ENCODE data around the gene PROSER3.
"Not testable (repeated sequence)": the region's sequence is repeated elsewhere in the genome, so short reads cannot be mapped to it uniquely, and the experiment has no call there.

The PROSER3 gene

DNA sequence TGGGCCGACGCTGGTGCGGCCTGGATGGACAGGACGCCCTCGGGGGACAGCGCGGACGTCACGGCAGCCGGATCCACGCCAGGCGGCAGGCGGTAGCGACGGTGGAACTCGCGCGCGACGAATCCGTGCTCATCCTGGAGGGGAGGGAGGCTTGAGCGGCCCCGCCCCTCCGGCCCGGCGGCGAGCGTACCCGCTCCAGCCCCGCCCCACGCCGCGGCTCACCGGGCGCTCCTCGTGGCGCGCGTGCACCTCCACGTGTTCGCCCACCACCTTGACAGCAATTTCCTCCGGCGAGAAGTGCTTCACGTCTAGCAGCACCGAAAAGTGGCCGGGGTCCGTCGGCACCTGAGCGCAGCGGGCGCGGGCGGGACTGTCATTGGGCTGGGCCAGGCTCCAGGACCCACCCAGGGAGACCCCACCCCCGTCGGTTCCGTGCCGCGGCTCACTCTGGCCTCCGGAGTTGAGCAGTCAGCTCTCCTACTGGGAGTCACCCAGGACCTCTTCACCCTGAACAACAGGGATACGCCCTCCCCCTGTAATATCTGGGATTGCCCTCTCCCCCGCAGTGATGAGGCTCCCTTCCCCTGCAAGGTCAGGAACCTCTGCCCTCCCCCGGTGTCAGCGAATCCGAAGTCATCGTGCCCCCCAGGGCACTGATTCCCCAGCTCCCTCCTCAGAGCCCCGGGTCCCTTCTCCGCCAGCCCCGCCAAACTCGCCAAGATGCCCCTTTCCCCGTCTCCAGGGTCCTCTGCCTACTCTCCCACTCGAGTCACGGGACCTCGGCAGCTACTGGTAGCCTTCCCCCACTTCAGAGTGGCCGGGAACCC lies 2.2 kb upstream of the PROSER3 start:
- no peak for DNase-seq

DNA sequence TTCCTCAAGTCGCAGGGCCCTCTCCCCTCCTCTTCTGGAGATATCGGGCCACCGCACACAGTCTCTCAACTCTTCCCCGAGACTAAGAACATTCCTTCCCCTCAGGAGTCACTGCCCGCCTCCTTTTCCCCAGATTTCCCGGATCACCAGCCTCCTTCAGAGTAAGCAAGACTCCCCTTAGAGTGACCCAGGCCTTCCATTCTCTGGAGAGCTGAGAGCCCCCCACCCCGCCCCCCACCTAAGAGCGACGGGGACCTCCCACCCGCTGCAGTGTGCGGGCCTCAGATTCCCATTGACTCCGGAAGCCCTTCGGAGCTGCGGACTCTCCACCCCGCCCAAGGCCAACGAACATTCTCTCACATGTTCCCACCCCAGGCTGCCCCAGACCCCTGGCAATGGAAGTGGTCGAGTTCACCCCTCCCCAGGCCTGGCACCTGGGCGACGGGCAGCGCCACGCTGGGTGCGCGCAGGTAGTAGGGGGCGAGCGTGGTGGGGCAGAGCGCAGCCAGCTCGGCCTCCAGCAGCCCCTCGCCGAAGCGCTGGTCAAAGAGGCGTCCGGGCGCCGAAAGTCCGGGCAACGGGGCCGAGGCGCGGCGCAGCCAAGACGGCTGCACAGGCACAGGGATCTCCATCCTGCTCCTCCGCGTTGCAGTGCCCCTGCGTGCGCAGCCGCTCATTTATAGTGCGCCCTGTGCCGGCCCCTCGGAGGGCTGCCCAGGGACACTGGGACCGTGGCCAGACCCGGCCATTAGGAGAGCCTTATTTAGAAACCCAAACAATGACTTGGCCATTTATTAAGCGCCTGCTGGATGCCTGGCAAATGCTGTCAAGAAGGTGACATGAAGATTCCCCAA lies 1.4 kb upstream of the PROSER3 start, which contains the start of gene HSPB6:
TSS of gene HSPB6 (minus strand) at position 653 of the 854 bp plus-strand sequence. CDS start at position 632, 21 bp downstream.
- no peak for DNase-seq

DNA sequence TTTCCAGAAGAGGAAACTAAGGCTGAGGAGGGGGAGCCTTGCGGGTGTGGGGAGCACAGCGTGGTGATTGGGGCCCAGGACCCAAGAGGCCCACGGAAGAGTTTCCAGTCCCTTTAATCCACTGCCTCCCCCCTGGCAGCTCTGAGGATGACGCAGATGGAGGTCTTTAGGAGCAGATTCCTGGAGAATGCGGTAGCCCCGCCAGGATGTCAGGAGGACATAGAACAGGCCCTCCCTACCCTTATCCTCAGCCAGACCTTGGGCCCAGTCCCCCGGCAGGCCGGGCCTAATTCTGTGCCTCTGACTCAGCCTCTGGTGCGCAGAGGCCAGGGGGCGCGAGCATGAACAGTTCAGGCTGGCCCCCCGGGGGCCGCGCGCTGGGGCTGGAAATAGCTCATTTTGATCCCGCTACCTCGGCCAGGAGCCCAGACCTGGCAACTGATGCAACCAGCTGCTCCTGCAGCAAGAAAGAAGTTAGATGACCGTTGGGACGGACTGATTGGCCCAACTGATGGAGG lies 686 bp upstream of the PROSER3 start:
- no peak for DNase-seq

DNA sequence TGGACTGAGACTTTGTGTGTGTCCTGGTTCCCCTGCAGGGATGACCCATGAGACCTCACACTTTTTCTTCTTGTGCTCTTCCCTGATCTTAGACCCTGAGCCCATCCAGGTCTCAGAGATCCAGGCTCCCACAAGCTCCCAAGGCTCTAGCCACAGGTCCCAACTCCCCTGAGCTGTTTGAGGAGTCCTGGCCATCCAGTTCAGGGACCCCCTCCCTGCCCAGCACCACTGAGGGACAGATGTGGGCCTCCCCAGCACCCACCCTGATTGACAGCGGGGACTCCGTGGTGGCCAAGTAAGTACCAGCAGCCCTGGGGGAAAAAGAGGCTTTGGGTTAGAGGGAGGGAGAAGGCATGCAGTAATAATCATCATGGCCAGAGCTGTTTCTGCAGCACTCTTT lies 1.7 kb downstream of the PROSER3 start:
- no peak for DNase-seq

DNA sequence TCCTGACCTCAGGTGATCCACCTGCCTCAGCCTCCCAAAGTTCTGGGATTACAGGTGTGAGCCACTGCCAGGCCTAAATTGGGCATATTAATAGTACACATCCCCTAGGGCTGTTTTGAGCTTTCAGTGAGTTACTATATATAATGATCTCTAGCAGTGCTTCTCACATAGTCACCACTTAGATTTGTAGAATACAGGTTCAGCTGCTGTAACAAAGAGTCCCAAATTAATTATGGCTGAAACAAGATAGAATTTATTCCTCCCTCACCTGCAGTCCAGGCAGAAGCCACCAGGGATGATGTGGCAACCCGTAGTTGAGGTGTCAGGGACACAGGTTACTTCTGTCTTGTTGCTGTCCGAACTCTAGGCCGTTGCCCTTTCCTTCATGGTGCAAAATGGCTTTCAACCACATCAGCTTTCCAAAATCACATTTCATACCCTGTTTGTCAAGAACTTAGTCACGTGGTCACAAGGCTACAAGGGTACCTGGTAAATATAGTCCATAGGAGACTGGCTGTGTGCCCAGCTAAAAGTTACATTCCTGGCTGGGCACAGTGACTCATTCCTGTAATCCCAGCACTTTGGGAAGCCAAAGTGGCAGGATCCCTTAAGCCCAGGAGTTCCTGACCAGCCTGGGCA lies 2.9 kb downstream of the PROSER3 start:
- DNase-seq: no peak

DNA sequence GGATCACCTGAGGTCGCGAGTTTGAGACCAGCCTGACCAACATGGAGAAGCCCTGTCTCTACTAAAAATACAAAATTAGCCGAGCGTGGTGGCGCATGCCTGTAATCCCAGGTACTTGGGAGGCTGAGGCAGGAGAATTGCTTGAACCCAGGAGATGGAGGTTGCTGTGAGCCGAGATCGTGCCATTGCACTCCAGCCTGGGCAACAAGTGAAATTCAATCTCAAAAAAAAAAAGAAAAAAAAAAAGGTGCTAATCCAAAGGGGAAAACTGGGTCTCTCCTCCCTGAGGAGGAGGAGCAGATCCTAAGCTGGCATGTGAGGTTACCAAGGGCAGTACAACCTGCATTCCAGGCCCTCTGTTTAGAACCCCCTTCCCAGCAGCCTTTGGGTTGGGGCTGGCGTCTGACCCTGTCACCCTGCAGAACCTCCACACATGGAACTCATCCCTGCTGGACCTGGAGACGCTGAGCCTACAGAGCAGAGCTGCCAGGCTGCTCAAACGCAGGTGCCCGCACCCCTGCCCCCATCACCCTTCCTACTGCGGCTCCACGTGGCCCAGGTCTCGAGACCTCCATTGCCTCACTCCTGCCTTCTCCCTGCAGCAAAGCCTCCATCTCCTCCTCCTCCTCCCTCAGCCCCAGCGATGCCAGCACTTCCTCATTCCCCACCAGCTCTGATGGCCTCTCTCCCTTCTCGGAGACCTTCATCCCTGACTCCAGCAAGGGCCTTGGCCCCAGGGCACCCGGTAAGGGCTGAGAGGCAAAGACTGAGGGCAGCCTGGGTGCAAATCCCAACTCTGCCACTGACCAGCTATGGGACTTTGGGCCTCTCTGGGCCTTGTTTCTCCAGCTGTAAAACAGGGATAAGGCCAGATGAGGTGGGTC lies 6.7 kb downstream of the PROSER3 start:
- DNase-seq: no peak

DNA sequence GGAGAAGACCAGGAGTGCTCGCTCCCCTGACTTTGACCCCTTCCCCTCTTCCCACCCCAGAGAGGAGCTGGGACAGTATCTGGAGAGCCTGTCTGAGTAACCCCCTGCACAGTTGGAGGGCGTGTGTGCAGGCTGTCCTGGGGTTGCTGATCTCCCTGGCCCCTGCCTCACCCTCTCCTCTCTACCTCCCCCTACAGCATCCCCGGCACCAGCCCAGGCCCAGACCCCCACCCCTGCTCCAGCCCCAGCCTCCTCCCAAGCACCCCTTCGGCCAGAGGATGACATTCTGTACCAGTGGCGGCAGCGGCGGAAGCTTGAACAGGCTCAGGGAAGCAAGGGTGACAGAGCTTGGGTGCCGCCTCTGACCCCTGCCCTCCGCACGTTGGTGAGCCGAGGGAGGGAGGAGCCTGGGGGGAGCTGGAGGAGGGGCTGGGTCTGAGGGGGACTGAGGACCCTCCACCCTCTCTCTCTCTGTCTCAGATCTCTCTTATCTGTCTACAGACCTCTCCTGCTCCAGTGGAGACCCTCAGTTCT lies 8.7 kb downstream of the PROSER3 start:
- DNase-seq: no peak

DNA sequence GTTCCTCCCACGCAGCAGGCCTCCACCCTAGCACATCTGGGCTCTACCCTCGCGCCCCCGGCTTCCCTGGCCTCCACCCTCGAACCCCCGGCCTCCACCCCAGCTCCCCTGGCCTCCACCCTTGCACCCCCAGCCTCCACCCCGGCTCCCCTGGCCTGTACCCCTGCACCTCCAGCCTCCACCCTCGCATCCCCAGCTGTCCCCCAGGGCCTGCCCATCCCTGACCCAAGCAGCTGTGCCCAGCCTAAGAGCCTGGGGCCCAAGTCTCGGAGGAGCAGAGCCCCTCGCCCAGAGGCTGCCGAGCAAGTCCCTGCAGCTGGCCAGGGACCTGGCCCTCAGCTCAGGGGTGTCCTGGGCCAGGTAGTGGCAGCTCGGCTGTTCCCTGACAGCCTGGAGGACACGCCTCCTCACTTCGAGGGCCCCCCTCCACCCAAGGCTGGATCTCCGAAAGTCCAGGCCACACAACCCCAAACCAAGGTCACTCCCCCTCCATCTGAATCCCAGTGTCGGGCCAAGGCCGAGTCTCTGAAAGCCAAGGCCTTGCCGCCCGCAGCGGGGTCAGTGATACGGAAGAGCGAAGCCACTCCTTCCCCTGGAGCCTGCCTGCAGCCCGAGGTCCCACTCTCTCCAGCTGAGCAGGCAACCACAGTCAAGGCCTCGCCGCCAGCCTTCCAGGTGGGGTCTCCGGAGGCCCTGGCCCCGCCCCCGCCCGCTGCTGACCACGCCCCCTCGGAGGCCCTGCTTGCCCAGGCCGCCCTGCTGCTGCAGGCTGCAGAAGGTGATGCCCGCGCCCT lies 9.5 kb downstream of the PROSER3 start:
- DNase-seq: no peak

DNA sequence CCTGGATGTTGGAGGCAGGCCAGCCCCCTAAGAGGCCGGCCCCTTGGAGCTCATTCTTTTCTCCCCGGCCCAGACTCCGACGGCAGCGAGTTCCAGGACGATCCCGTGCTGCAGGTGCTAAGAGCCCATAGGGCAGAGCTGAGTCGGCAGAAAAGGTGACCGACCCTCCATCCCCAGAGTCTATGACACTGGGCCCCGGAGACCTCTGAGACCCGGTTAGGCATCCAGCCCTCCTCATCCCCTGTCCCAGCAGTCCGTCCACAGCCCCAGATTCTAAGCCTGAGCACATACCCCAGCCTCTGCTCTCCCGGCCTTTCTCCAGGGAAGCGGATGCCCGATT lies 10.1 kb downstream of the PROSER3 start:
- no peak for DNase-seq

DNA sequence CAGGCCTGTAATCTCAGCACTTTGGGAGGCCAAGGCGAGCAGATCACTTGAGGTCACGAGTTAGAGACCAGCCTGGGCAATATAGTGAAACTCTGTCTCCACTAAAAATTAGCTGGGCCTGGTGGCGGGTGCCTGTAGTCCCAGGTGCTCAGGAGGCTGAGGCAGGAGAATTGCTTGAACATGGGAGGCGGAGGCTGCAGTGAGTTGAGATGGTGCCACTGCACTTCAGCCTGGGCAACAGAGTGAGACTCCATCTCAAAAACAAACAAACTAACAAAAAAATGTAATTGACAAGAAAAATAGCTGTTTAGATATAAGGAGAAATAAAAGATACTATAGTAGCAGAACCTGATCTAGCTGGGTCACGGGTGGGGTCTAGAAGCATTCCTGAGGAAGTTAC lies 14.4 kb downstream of the PROSER3 start:
- not testable (repeated sequence) for DNase-seq

DNA sequence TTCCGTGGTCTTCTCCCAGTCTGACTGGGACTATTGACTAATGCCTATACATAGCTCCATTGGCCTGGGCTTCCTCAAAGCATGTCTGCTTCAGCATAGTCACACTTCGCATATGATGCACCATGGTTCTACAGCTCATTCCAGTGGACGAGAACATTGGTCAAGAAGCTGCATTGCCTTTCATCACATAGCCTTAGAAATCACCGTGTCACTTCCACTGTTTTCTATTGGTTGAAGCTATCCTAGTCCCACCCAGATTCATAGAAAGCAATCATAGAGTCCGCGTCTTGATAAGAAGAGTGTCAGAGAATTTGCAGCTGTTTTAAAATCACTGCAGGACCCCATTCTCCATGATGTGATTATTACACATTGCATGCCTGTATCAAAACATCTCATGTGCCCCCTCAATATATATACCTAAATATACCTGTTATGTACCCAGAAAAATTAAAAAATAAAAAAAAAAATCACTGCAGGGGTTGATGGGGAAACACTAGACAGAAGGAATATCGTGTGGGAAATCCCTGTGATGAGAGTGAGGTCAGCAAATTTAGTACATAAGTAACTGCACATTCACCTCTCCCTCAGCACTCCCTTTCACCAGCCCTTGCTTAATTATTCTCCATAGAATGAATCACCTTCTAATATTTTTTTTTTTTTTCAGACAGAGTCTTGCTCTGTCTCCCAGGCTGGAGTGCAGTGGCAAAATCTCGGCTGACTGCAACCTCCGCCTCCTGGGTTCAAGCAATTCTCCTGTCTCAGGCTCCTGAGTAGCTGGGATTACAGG lies 15.2 kb downstream of the PROSER3 start:
- DNase-seq: no peak

DNA sequence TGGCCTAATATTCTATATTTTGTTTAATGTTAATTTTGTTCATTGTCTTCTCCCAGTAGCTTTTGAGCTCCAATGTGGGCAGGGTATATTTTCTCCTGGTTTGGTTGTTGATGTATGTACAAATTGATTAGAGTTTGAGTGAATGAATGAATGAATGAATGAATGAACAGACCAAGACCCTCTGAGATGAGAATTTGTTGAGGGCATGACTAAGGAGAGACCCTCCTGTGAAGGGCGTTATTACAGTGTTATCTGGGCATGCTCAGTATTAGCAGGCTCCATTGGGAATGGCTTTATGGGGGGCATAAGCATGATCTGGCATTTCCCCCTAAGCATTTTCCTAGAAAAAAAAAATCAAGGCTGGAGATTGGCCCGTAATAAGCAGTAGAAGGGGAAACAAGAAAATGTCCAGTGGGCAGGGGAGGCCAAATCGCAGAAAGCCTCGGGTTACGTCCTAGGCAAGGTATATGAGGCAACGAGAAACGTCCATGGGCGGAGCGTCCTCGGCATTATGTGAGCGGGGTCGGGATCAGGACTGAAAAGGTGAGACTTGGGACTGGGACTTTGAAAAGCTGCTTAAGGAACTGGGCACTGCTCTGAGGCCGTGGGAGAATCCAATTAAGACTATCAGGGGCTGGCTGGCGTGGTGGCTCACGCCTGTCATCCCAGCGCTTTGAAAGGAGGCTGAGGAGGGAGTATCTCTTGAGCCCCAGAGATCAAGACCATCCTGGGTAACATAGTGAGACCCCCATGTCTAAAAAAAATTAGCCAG lies 16.5 kb downstream of the PROSER3 start:
- no peak for DNase-seq

DNA sequence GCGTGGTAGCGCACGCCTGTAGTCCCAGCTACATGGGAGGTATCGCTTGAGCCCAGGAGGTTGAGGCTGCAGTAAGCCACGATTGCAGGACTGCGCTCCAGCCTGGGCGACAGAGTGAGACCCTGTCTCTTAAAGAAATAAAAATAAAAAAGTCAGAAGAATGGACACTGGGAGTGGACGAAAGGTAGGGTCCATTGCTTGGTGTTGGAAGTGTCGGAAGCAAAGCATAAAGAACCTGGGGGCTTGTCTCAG lies 17.0 kb downstream of the PROSER3 start:
- DNase-seq: no peak

DNA sequence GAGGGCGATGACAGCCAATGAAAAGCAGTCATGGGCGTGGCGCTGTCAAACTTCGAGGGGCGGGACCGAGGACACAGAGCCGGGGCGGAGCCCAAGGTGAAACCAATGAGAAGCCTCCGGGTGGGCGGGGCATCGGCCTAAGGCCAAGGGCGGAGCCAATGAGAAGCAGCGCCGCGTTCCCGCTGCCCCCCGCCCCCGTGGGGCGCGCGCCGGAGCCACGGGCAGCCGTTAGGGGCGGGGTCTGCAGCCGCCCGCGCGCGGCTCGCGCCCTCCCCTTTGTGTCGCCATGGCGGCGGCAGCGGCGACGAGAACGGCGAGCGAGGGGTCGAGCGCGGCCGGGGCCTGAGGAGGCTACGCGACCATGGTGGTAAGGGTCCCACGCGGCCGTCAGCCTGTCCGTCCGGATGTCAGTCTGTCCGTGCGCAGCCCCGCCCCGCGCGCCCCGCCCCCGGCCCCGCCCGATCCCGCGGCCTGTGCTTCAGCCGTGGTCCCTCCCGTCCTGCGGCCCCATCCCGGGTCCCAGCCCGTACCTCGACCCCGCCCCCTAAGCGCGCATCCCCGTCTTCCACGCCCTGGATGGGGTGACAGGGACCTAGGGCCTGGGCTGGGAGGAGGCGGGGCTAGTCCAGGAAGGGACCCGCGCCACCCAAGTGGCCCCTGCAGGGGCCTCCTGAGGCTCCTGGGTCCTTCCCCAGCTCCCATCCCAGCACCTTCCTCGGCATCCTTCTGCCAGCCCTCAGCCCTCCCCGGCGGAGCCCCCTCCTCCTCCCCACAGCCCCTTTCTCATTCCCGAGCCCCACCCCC lies 17.5 kb downstream of the PROSER3 start, which contains the start of gene ARHGAP33:
TSS of gene ARHGAP33 (plus strand) at position 267 of the 804 bp plus-strand sequence. CDS start at position 362, 95 bp downstream.
- peak; percentile 99 for DNase-seq

DNA sequence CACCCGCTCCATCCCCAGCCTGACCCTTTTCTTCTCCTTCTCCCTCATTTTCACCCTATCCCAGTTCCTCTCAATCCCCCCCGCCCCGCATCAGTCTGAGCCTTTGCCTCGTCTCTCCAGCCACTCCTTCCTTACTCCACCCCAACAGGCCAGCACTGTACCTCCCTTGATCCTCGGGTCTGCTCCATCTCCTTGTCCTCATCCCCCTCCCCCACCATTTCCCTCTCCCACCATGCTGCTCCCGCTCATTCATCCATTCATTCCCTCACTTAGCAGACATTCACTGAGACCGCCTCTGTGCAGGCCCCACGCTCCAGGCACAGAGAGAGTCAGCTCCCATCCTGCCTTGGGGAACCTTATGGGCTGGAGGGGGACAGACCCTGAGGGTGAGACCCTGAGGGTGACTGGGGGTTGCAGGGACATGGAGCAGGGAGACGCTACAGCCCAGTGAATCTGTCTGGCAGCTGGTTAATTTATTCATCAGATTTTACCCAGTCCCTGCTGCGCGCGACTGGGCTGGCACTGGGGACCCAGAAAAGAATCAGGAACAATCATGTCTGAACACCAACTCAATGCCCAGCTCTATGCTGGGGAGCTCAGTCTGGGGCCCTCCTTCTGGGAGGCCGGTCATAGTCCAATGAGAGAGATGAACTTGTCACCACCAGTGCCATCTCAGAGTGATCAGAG lies 18.3 kb downstream of the PROSER3 start:
- no peak for DNase-seq

DNA sequence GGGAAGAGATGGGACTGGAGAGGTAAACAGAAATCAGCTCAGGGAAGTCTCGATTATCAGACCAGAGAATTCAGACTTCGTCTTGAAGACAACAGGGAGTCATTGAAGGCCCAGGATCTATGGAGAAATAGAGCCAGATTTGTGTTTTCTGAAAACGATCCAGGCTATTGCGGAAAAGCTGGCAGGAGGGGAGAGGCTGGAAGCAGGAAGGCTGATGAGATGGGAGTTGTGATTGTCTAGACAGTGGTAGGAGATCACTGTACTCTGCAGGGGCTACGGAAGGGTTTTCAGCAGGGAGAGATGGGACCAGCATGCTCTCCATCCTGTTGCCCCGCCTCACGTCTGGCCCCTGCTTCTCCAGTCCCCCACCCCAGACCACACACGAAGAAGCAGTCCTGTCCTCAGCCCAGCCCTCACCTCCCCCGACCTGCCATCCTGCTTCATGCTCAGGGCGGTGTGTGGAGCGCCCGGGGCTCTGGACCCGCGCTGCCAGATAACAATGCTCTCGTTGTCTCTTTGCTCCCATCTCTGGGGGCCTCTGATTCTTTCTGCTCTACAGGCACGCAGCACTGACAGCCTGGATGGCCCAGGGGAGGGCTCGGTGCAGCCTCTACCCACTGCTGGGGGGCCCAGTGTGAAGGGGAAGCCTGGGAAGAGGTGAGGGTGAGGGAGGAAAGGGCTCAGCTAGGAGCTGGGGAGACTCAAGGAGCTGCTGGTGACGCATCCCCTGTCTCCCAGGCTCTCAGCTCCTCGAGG lies 19.3 kb downstream of the PROSER3 start:
- no peak for DNase-seq

DNA sequence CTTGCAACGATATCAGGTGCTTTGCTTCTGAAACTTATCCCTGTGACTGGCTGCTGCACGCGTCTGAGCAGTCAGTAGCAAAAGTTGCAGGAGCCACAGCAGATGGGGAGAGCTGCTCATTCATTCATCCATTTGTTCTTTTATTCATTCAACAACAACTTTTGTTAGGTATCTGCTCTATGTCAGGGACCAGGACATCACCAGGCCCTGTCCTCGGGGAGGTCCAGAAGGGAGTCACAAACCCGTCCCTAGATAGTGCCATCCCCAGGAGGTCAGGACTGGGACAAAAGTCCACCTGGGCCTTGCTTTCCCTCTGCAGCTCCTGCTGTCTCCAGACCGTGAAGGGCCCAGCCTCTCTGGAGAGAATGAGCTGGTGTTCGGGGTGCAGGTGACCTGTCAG lies 20.0 kb downstream of the PROSER3 start:
- DNase-seq: no peak

Data from NCI-H2107 (cell line).